ENCODE results near the gene ABL2.

GRCh38 chr1:179080866-179081686 is 148.4 kb downstream of the ABL2 start:
- TF ChIP-seq CTCF (conservative IDR thresholded peaks at IDR 0.05; ENCODE audit: low read depth, low read length) (no peak), EZH2 (IDR thresholded peaks at IDR 0.05; ENCODE audit: borderline replicate concordance, low read depth, low read length, poor library complexity, severe bottlenecking) (no peak)

All from A673 (cell line).